ENCODE data around the gene TMCO2.

GRCh38 chr1:40244138-40244744, 3.5 kb upstream of the TMCO2 start:
- TF ChIP-seq, protein P1, sequence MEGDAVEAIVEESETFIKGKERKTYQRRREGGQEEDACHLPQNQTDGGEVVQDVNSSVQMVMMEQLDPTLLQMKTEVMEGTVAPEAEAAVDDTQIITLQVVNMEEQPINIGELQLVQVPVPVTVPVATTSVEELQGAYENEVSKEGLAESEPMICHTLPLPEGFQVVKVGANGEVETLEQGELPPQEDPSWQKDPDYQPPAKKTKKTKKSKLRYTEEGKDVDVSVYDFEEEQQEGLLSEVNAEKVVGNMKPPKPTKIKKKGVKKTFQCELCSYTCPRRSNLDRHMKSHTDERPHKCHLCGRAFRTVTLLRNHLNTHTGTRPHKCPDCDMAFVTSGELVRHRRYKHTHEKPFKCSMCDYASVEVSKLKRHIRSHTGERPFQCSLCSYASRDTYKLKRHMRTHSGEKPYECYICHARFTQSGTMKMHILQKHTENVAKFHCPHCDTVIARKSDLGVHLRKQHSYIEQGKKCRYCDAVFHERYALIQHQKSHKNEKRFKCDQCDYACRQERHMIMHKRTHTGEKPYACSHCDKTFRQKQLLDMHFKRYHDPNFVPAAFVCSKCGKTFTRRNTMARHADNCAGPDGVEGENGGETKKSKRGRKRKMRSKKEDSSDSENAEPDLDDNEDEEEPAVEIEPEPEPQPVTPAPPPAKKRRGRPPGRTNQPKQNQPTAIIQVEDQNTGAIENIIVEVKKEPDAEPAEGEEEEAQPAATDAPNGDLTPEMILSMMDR (IDR thresholded peaks at IDR 0.05), result no peak
- TF ChIP-seq POLR2A (IDR thresholded peaks at IDR 0.05), result no peak

Measured in testis (tissue), 2 donors.